Gastroesophageal sphincter (tissue), 4 donors: ENCODE results near the gene RPGRIP1L. TPM values are rescaled to one million over a fixed set of nuclear protein-coding genes. Genes with fewer than 3 reads are reported as not detected.

Experiments used
- ATAC-seq: fragments of 150-250 bp; one replicate; pipeline ENCODE4 v1.9.1; 2016; ENCODE audit warnings: mild to moderate bottlenecking, moderate library complexity
- H3K27ac ChIP-seq, 4 donors: fragments of 200-600 bp; sonication (generic) in 3 of 4; 1 replicate in 3 of 4; 2 replicates in 1 of 4; pipeline ENCODE4 v1.5.1; 2016 to 2019
- H3K27me3 ChIP-seq: fragments of 200-600 bp; sonication (generic); one replicate; pipeline ENCODE4 v1.5.1; 2019
- H3K36me3 ChIP-seq, 2 donors: fragments of 200-600 bp; sonication (generic); one replicate each; pipeline ENCODE4 v1.5.1; 2019; ENCODE audit warnings: control low read depth in 1 of 2
- H3K4me1 ChIP-seq, 3 donors: fragments of 200-600 bp; sonication (generic); 1 replicate in 2 of 3; 2 replicates in 1 of 3; pipeline ENCODE4 v1.5.1; 2016 to 2019; ENCODE audit warnings: control low read depth in 2 of 3
- H3K4me3 ChIP-seq, 2 donors: fragments of 200-600 bp; sonication (generic); one replicate each; pipeline ENCODE4 v1.5.1; 2019; ENCODE audit warnings: mild to moderate bottlenecking in 1 of 2, moderate library complexity in 1 of 2
- H3K9me3 ChIP-seq, 3 donors: fragments of 200-600 bp; sonication (generic); one replicate each; pipeline ENCODE4 v1.5.1; 2017 to 2019; ENCODE audit warnings: control low read depth in 2 of 3
- CTCF ChIP-seq, 4 experiments: fragments of 200-600 bp in 2 of 4; fragments of 450-650 bp in 2 of 4; sonication (generic) in 1 of 4; IDR thresholded peaks; one replicate each; pipeline ENCODE4 v1.5.1; 2017 to 2019; ENCODE audit warnings: antibody characterized with exemption in 4 of 4, mild to moderate bottlenecking in 2 of 4, moderate library complexity in 2 of 4
- EP300 ChIP-seq: sonication (generic); formaldehyde crosslinking; IDR thresholded peaks from one replicate; pipeline ENCODE4 v1.6.1; 2017; ENCODE audit warnings: antibody characterized with exemption, mild to moderate bottlenecking
- POLR2A ChIP-seq, 2 donors: fragments of 450-650 bp; IDR thresholded peaks; one replicate each; pipeline ENCODE4 v1.6.1; 2017; ENCODE audit warnings: antibody characterized with exemption in 2 of 2, mild to moderate bottlenecking in 2 of 2, moderate library complexity in 1 of 2
- POLR2AphosphoS5 ChIP-seq: sonication (generic); formaldehyde crosslinking; IDR thresholded peaks from one replicate; pipeline ENCODE4 v1.6.1; 2017; ENCODE audit warnings: antibody characterized with exemption
- WGBS, 2 donors: methylation state at CpG; one replicate each; pipeline ENCODE4 v1.1.5; 2018; ENCODE audit warnings: low coverage in 1 of 2; 5-methylcytosine and 5-hydroxymethylcytosine counted together
- total RNA-seq, 4 donors: library from RNA; depleted of rRNA; stranded (reverse); fragments of >200 nt; gene quantifications; one replicate each; pipeline ENCODE4 v1.1.0, GENCODE V29; 2016

Gene RPGRIP1L
- total RNA-seq, 4 donors from 2014 or later, result 3.5 to 5.4 (median 4.8) TPM

DNA sequence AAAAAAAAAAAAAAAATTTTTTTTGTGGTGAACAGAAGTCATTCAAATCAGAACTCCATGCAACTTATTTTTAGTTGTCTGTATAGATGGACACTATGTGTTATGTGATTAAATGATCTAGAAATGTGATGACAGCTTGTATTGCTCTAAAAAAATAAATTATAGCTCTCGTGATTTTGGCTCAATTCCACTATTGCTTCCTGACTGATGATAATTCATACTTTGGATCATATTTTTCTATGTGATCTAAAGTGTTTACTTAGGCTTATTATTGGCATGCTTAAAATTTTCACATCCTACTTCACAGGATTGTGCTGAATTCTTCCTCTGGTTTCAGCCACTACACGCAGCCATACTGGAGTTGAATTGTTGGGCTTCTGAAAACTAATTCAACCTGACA is 76.8 kb downstream of the RPGRIP1L start:
- TF ChIP-seq POLR2AphosphoS5 (no peak), EP300 (no peak), POLR2A (IDR thresholded peaks at IDR 0.05) (no peak), CTCF (IDR thresholded peaks at IDR 0.05) (no peak)
- no peak for ATAC-seq
- 33 to 43% methylated on average over 2 of the region's 2 CpGs for WGBS, 2 donors
- no peaks in the 10 kb centered on the region for H3K27me3 ChIP-seq
- no peaks in the 10 kb centered on the region for H3K9me3 ChIP-seq
- no peaks in the 10 kb centered on the region for H3K36me3 ChIP-seq
- no peak overlapping the region for H3K27ac ChIP-seq
- no peak overlapping the region for H3K4me3 ChIP-seq
- H3K4me1 ChIP-seq, result peaks cover 0 to 13% (median 0%) of the 10 kb centered on the region in 3 donors

DNA sequence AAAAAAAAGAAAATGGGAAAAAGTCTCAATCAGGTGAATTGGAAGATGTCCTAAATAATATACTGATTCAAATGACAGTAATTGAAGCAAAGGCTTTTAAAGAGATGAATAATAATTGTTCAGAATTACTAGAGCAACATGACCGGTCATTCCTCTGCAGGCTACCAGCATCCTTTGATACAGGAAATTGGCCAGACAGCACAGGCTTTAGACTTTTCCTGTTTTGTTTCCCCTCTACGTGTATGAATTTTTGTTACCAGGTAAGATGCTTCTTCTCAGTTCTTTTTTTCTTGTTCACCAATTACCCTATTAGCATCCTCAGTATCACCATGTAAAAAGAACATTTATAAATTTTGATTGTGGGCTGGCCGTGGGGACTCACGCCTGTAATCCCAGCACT is 77.5 kb downstream of the RPGRIP1L start:
- no peak for TF ChIP-seq EP300
- no peak for TF ChIP-seq POLR2AphosphoS5
- no peak for TF ChIP-seq CTCF (IDR thresholded peaks at IDR 0.05)
- peaks cover 0 to 13% (median 0%) of the 10 kb centered on the region in 3 donors for H3K4me1 ChIP-seq
- H3K27ac ChIP-seq, result no peak overlapping the region
- H3K9me3 ChIP-seq, result no peaks in the 10 kb centered on the region
- H3K36me3 ChIP-seq, result no peaks in the 10 kb centered on the region
- no peak overlapping the region for H3K4me3 ChIP-seq
- 73 to 83% methylated on average over 2 of the region's 4 CpGs for WGBS, 2 donors
- H3K27me3 ChIP-seq, result no peaks in the 10 kb centered on the region
- no peak for ATAC-seq

DNA sequence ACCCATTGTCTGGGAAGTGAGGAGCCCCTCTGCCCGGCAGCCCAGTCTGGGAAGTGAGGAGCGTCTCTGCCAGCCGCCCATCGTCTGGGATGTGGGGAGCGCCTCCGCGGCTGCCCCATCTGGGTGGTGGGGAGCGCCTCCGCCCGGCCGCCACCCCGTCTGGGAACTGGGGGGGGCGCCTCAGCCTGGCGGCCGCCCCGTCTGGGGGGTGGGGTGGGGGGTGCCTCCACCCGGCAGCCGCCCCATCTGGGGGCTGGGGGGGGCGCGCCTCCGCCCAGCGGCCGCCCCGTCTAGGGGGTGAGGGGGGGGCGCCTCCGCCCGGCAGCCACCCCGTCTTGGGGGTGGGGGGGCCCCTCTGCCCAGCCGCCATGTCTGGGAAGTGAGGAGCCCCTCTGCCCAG is 78.4 kb downstream of the RPGRIP1L start:
- Histone ChIP-seq H3K4me1 (peaks cover 0 to 13% (median 0%) of the 10 kb centered on the region in 3 donors), H3K27me3 (no peaks in the 10 kb centered on the region), H3K36me3 (no peaks in the 10 kb centered on the region), H3K4me3 (no peak overlapping the region), H3K27ac (no peak overlapping the region), H3K9me3 (no peaks in the 10 kb centered on the region)
- WGBS, 2 donors, result no CpG with 5 or more reads among the region's 29 CpGs
- TF ChIP-seq CTCF (IDR thresholded peaks at IDR 0.05) (no peak), EP300 (no peak), POLR2A (IDR thresholded peaks at IDR 0.05) (no peak)
- ATAC-seq, result no peak

DNA sequence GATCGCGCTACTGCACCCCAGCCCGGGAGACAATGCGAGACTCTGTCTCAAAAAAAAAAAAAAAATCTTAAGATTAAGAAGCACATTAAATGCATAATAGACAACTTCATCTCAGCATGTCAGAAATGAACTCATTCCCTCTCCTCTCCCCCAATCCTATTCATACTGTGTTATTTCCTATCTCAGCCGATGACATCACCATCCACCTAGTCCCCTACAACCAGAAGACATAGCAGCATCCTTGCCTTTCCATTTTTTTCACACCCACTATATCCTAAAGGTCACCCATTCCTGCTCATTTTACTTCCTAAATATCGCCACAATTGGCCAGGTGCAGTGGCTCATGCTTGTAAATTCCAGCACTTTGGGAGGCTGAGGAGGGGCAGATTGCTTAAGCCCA is 81.3 kb downstream of the RPGRIP1L start:
- Histone ChIP-seq H3K27ac (no peak overlapping the region), H3K4me3 (no peak overlapping the region), H3K4me1 (no peaks in the 10 kb centered on the region), H3K9me3 (no peaks in the 10 kb centered on the region), H3K27me3 (no peaks in the 10 kb centered on the region), H3K36me3 (peaks cover 0 to 8% of the 10 kb centered on the region in 2 donors)
- TF ChIP-seq CTCF (IDR thresholded peaks at IDR 0.05) (no peak), POLR2AphosphoS5 (no peak), POLR2A (IDR thresholded peaks at IDR 0.05) (no peak), EP300 (no peak)
- no peak for ATAC-seq
- WGBS, 2 donors, result 91 to 100% methylated on average over 1 to 6 of the region's 6 CpGs

- H3K36me3 ChIP-seq, result peaks cover 0 to 8% of the 10 kb centered on the region in 2 donors
- ATAC-seq, result no peak
- no peaks in the 10 kb centered on the region for H3K4me1 ChIP-seq
- no peaks in the 10 kb centered on the region for H3K9me3 ChIP-seq
- TF ChIP-seq POLR2AphosphoS5, result no peak
- no peak for TF ChIP-seq CTCF (IDR thresholded peaks at IDR 0.05)
- TF ChIP-seq EP300, result no peak
- TF ChIP-seq POLR2A (IDR thresholded peaks at IDR 0.05), result no peak
- H3K4me3 ChIP-seq, result no peak overlapping the region
- 90 to 94% methylated on average over 5 of the region's 5 CpGs for WGBS, 2 donors
- no peak overlapping the region for H3K27ac ChIP-seq
- no peaks in the 10 kb centered on the region for H3K27me3 ChIP-seq
Observed at GRCh38 chr16:53620476-53620875, 83.2 kb downstream of the RPGRIP1L start.
